ENCODE measurements around the gene PIK3CD.

PIK3CD gene

GRCh38 chr1:9615316-9616063, 36.0 kb upstream of the PIK3CD start:
- no peak for TF ChIP-seq EZH2phosphoT487 (IDR thresholded peaks at IDR 0.05; ENCODE audit: borderline replicate concordance, low read length)
- peak; percentile 83 for TF ChIP-seq CTCF (IDR thresholded peaks at IDR 0.05; ENCODE audit: low read depth, low read length, poor library complexity, severe bottlenecking)
- no peaks in the 10 kb centered on the region for H4K20me1 ChIP-seq (ENCODE audit: control insufficient read depth, insufficient read depth, low read depth, low read length)
- no peaks in the 10 kb centered on the region for H3K27me3 ChIP-seq (ENCODE audit: control insufficient read depth, low read length)
- H3K4me3 ChIP-seq (ENCODE audit: low read length) = no peak overlapping the region
- no peaks in the 10 kb centered on the region for H3K9me3 ChIP-seq (ENCODE audit: control insufficient read depth, insufficient read depth, low read length)
- H3F3A ChIP-seq (ENCODE audit: control insufficient read depth, insufficient read depth) = no peaks in the 10 kb centered on the region
- peaks cover 18% of the 10 kb centered on the region for H3K36me3 ChIP-seq (ENCODE audit: control insufficient read depth, low read length)
- no peaks in the 10 kb centered on the region for H3K4me1 ChIP-seq (ENCODE audit: control insufficient read depth, low read length)
- no peak overlapping the region for H3K27ac ChIP-seq (ENCODE audit: low read depth, low read length)
- no peaks in the 10 kb centered on the region for H3K79me2 ChIP-seq (ENCODE audit: control insufficient read depth, low read length)
- H3K9me2 ChIP-seq (replicated peaks; ENCODE audit: control insufficient read depth, low read length) = no peaks in the 10 kb centered on the region
- H3K4me2 ChIP-seq (ENCODE audit: low read length) = no peak overlapping the region

- no peaks in the 10 kb centered on the region for H3K9me3 ChIP-seq (ENCODE audit: control insufficient read depth, insufficient read depth, low read length)
- no peak overlapping the region for H3K27ac ChIP-seq (ENCODE audit: low read depth, low read length)
- H3K4me2 ChIP-seq (ENCODE audit: low read length) = no peak overlapping the region
Observed at GRCh38 chr1:9618909-9619679, 32.4 kb upstream of the PIK3CD start.

GRCh38 chr1:9621032-9621431, 30.5 kb upstream of the PIK3CD start:
- H3K4me3 ChIP-seq (ENCODE audit: low read length) = no peak overlapping the region
- no peaks in the 10 kb centered on the region for H3K9me2 ChIP-seq (replicated peaks; ENCODE audit: control insufficient read depth, low read length)
- TF ChIP-seq CTCF (IDR thresholded peaks at IDR 0.05; ENCODE audit: low read depth, low read length, poor library complexity, severe bottlenecking) (no peak), EZH2phosphoT487 (IDR thresholded peaks at IDR 0.05; ENCODE audit: borderline replicate concordance, low read length) (no peak)
- H3K4me2 ChIP-seq (ENCODE audit: low read length) = no peak overlapping the region
- H3K4me1 ChIP-seq (ENCODE audit: control insufficient read depth, low read length) = peaks cover 20% of the 10 kb centered on the region
- H3F3A ChIP-seq (ENCODE audit: control insufficient read depth, insufficient read depth) = no peaks in the 10 kb centered on the region
- H3K27ac ChIP-seq (ENCODE audit: low read depth, low read length) = no peak overlapping the region
- no peaks in the 10 kb centered on the region for H3K79me2 ChIP-seq (ENCODE audit: control insufficient read depth, low read length)
- peaks cover 5% of the 10 kb centered on the region; the same call in 1 of the 2 replicates for H3K27me3 ChIP-seq (ENCODE audit: control insufficient read depth, low read length)
- H3K36me3 ChIP-seq (ENCODE audit: control insufficient read depth, low read length) = no peaks in the 10 kb centered on the region
- H4K20me1 ChIP-seq (ENCODE audit: control insufficient read depth, insufficient read depth, low read depth, low read length) = no peaks in the 10 kb centered on the region
- no peaks in the 10 kb centered on the region for H3K9me3 ChIP-seq (ENCODE audit: control insufficient read depth, insufficient read depth, low read length)

More at GRCh38 chr1:9618909-9619679, 32.4 kb upstream of the PIK3CD start:
- peaks cover 2% of the 10 kb centered on the region for H3K4me1 ChIP-seq (ENCODE audit: control insufficient read depth, low read length)
- peaks cover 1% of the 10 kb centered on the region; the same call in 1 of the 2 replicates for H3K27me3 ChIP-seq (ENCODE audit: control insufficient read depth, low read length)
- H3K79me2 ChIP-seq (ENCODE audit: control insufficient read depth, low read length) = no peaks in the 10 kb centered on the region
- H3K36me3 ChIP-seq (ENCODE audit: control insufficient read depth, low read length) = no peaks in the 10 kb centered on the region
- no peaks in the 10 kb centered on the region for H4K20me1 ChIP-seq (ENCODE audit: control insufficient read depth, insufficient read depth, low read depth, low read length)
- H3K4me3 ChIP-seq (ENCODE audit: low read length) = no peak overlapping the region
- no peaks in the 10 kb centered on the region for H3K9me2 ChIP-seq (replicated peaks; ENCODE audit: control insufficient read depth, low read length)
- TF ChIP-seq CTCF (IDR thresholded peaks at IDR 0.05; ENCODE audit: low read depth, low read length, poor library complexity, severe bottlenecking) (no peak), EZH2phosphoT487 (IDR thresholded peaks at IDR 0.05; ENCODE audit: borderline replicate concordance, low read length) (no peak)
- H3F3A ChIP-seq (ENCODE audit: control insufficient read depth, insufficient read depth) = no peaks in the 10 kb centered on the region
